Gastroesophageal sphincter (tissue), 4 donors: Measurements from ENCODE around the gene MAGEC3. TPM values are rescaled to one million over a fixed set of nuclear protein-coding genes. Genes with fewer than 3 reads are reported as not detected.
"Not testable (repeated sequence)": the region's sequence is repeated elsewhere in the genome, so short reads cannot be mapped to it uniquely, and the experiment has no call there.

Source experiments
- ATAC-seq: fragments of 150-250 bp; one replicate; pipeline ENCODE4 v1.9.1; 2016; ENCODE audit warnings: mild to moderate bottlenecking, moderate library complexity
- H3K27ac ChIP-seq, 4 donors: fragments of 200-600 bp; sonication (generic) in 3 of 4; 1 replicate in 3 of 4; 2 replicates in 1 of 4; pipeline ENCODE4 v1.5.1; 2016 to 2019
- H3K27me3 ChIP-seq: fragments of 200-600 bp; sonication (generic); one replicate; pipeline ENCODE4 v1.5.1; 2019
- H3K36me3 ChIP-seq, 2 donors: fragments of 200-600 bp; sonication (generic); one replicate each; pipeline ENCODE4 v1.5.1; 2019; ENCODE audit warnings: control low read depth in 1 of 2
- H3K4me1 ChIP-seq, 3 donors: fragments of 200-600 bp; sonication (generic); 1 replicate in 2 of 3; 2 replicates in 1 of 3; pipeline ENCODE4 v1.5.1; 2016 to 2019; ENCODE audit warnings: control low read depth in 2 of 3
- H3K4me3 ChIP-seq, 2 donors: fragments of 200-600 bp; sonication (generic); one replicate each; pipeline ENCODE4 v1.5.1; 2019; ENCODE audit warnings: mild to moderate bottlenecking in 1 of 2, moderate library complexity in 1 of 2
- H3K9me3 ChIP-seq, 3 donors: fragments of 200-600 bp; sonication (generic); one replicate each; pipeline ENCODE4 v1.5.1; 2017 to 2019; ENCODE audit warnings: control low read depth in 2 of 3
- CTCF ChIP-seq, 4 experiments: fragments of 200-600 bp in 2 of 4; fragments of 450-650 bp in 2 of 4; sonication (generic) in 1 of 4; IDR thresholded peaks; one replicate each; pipeline ENCODE4 v1.5.1; 2017 to 2019; ENCODE audit warnings: antibody characterized with exemption in 4 of 4, mild to moderate bottlenecking in 2 of 4, moderate library complexity in 2 of 4
- EP300 ChIP-seq: sonication (generic); formaldehyde crosslinking; IDR thresholded peaks from one replicate; pipeline ENCODE4 v1.6.1; 2017; ENCODE audit warnings: antibody characterized with exemption, mild to moderate bottlenecking
- POLR2A ChIP-seq, 2 donors: fragments of 450-650 bp; IDR thresholded peaks; one replicate each; pipeline ENCODE4 v1.6.1; 2017; ENCODE audit warnings: antibody characterized with exemption in 2 of 2, mild to moderate bottlenecking in 2 of 2, moderate library complexity in 1 of 2
- POLR2AphosphoS5 ChIP-seq: sonication (generic); formaldehyde crosslinking; IDR thresholded peaks from one replicate; pipeline ENCODE4 v1.6.1; 2017; ENCODE audit warnings: antibody characterized with exemption
- WGBS, 2 donors: methylation state at CpG; one replicate each; pipeline ENCODE4 v1.1.5; 2018; ENCODE audit warnings: low coverage in 1 of 2; 5-methylcytosine and 5-hydroxymethylcytosine counted together
- total RNA-seq, 4 donors: library from RNA; depleted of rRNA; stranded (reverse); fragments of >200 nt; gene quantifications; one replicate each; pipeline ENCODE4 v1.1.0, GENCODE V29; 2016

The MAGEC3 gene
- total RNA-seq, 4 donors from 2014 or later: not detected

- TF ChIP-seq POLR2AphosphoS5: no peak
- no peak for TF ChIP-seq POLR2A (IDR thresholded peaks at IDR 0.05)
- TF ChIP-seq EP300: no peak
- no peak for TF ChIP-seq CTCF (IDR thresholded peaks at IDR 0.05)
- no peaks in the 10 kb centered on the region for H3K4me1 ChIP-seq
- no peak overlapping the region for H3K4me3 ChIP-seq
- no peaks in the 10 kb centered on the region for H3K36me3 ChIP-seq
- no peaks in the 10 kb centered on the region for H3K27me3 ChIP-seq
- H3K9me3 ChIP-seq: no peaks in the 10 kb centered on the region
- no peak for ATAC-seq
- H3K27ac ChIP-seq: no peak overlapping the region
- 46 to 57% methylated on average over 1 to 3 of the region's 3 CpGs for WGBS, 2 donors
Observed at GRCh38 chrX:141832247-141832646, 5.9 kb upstream of the MAGEC3 start.

- no peak for TF ChIP-seq POLR2AphosphoS5
- no peak for TF ChIP-seq CTCF (IDR thresholded peaks at IDR 0.05)
- TF ChIP-seq EP300: no peak
- no peak for TF ChIP-seq POLR2A (IDR thresholded peaks at IDR 0.05)
- Histone ChIP-seq H3K27me3 (no peaks in the 10 kb centered on the region), H3K27ac (no peak overlapping the region), H3K9me3 (peaks cover 0 to 8% (median 0%) of the 10 kb centered on the region in 3 donors), H3K36me3 (no peaks in the 10 kb centered on the region), H3K4me1 (no peaks in the 10 kb centered on the region), H3K4me3 (no peak overlapping the region)
- 93% methylated on average over 2 of the region's 2 CpGs; no CpG with 5 or more reads in 1 of the 2 donors for WGBS, 2 donors
- ATAC-seq: no peak
Observed at GRCh38 chrX:141839856-141840255, 1.7 kb downstream of the MAGEC3 start.

GRCh38 chrX:141857479-141857878, 19.4 kb downstream of the MAGEC3 start:
- Histone ChIP-seq H3K9me3 (no peaks in the 10 kb centered on the region), H3K27me3 (no peaks in the 10 kb centered on the region), H3K4me3 (no peak overlapping the region), H3K27ac (no peak overlapping the region), H3K4me1 (no peaks in the 10 kb centered on the region), H3K36me3 (no peaks in the 10 kb centered on the region)
- TF ChIP-seq POLR2A (IDR thresholded peaks at IDR 0.05): no peak
- no peak for TF ChIP-seq EP300
- no peak for TF ChIP-seq CTCF (IDR thresholded peaks at IDR 0.05)
- no peak for TF ChIP-seq POLR2AphosphoS5
- ATAC-seq: no peak
- WGBS, 2 donors: 39 to 45% methylated on average over 2 to 3 of the region's 3 CpGs

GRCh38 chrX:141879616-141880015, 41.5 kb downstream of the MAGEC3 start:
- no peak for TF ChIP-seq CTCF (IDR thresholded peaks at IDR 0.05)
- TF ChIP-seq EP300: no peak
- no peak for TF ChIP-seq POLR2AphosphoS5
- TF ChIP-seq POLR2A (IDR thresholded peaks at IDR 0.05): no peak
- Histone ChIP-seq H3K4me1 (no peaks in the 10 kb centered on the region), H3K27me3 (no peaks in the 10 kb centered on the region), H3K27ac (no peak overlapping the region), H3K4me3 (no peak overlapping the region), H3K9me3 (no peaks in the 10 kb centered on the region), H3K36me3 (no peaks in the 10 kb centered on the region)
- 40 to 100% methylated on average over 1 to 3 of the region's 5 CpGs for WGBS, 2 donors
- no peak for ATAC-seq

GRCh38 chrX:141888811-141889210, 50.7 kb downstream of the MAGEC3 start:
- not testable (repeated sequence) for H3K9me3 ChIP-seq, H3K27me3 ChIP-seq, H3K4me1 ChIP-seq, H3K27ac ChIP-seq, H3K4me3 ChIP-seq, ATAC-seq, H3K36me3 ChIP-seq
- 48% methylated on average over 4 of the region's 5 CpGs; no CpG with 5 or more reads in 1 of the 2 donors for WGBS, 2 donors
